Activated CD8-positive, alpha-beta memory T cell treated with anti-CD3 and anti-CD28 coated beads, Interleukin-2, amount 50 U/mL, for 1 hour (primary cell): Measurements from ENCODE around the gene STXBP5.

Experiments
- DNase-seq: peaks from one replicate; pipeline ENCODE4 v3.0.0-alpha.2; 2020; ENCODE audit errors: extremely low read depth

STXBP5 gene

DNA sequence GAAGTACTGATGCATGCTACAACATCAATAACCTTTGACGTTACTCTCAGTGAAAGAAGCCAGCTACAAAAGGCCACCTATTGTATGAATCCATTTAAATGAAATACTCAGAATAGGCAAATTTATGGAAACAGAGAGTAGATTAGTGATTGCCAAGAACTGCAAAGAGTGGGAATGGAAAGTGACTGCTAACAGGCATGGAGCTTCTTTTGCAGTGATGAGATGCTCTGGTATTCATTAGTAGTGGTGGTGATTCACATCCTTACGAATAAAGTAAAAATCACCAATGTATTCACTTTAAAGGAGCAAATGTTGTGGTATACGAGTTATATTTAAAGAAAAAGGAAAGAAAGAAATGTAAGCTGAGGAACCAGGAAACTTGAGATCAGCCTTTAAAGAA is 177.5 kb downstream of the STXBP5 start:
- DNase-seq = no peak

DNA sequence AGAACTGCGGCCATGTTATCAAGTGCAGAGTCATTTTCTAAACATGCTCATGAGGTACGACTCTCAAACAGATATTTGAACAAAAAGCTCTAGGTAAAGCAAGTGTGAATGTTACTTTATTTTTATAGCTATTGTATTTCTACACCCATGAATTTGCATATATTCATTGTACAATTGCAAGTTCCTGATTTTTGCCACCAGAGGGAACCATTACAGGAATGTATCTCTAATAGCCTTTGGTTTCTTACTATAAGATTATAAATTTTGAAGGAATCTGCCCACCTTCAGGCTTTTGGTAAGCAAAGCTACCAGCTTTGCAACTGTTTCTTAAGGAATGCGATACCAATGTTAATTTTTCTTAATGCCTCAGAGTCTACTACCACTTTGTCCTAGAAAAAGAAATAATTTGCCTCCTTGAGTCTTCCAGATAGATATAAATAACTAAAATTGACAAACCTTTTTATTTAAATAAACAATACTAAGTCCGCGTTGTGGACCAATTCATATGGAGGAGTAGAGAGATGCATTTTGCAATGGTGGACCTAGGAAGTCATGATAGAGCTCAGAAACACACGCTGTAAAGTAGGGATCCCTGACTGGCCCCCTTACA is 178.8 kb downstream of the STXBP5 start:
- no peak for DNase-seq

DNA sequence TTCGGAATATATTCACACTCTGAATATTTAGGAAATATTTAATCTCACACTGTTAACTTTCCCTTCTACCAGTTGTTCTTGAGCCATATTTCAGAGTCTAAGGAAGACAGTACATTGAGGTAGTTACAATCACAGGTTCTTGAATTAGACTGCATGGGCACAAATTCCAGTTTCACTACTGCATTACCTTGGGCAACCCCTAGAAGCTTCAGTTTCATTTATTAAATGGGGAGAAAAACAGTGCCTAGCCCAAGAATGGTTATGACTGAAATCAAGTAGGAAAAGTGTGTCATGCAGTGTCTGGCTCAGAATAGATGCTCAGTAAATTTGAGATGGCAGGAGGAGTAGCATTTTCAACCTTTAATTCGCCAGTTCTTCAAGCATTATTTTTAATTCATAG is 179.8 kb downstream of the STXBP5 start:
- no peak for DNase-seq

DNA sequence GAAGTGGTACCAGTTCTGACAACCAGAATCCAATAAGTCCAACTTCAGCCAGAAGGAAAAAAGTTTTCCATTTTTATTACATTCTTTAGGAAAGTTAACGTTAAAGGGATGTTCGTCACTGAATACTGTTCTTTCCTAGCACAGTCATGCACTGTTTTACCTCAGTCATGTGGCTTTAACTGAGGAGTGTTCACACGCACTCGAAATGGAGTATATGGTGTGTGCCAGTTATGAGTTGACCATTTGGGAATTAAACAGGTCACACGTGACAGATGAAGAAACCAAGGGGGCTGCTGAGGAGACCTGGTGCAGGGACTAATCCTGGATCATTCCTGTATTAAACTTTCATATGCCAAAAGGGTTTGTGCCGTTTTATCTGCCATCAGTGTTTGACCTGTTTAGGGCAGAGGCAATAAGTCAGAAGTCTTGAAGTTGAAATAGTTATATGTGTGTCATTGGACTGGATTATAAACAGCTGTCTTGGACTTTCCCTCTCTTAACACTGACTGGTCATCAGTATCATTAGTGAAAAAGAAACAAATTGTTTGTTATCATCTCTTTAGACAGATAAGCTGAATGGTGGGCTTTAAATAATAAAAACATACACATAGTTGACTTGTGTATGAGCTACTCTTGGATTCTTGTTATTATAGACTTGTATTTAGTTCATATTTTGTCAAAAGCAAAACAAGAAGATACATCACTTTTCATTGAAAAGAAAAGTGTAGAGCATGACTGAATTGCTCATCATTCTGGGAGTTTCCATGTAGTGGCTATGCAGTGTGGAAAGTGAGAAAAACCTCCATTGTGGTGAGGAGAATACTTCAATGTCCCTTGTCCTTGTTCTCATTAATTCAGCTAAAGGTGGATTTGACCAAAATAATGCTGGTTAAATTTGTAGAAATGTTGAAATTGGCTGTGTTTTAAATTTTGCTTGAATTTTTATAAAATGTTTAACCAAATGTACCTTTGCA is 180.8 kb downstream of the STXBP5 start:
- no peak for DNase-seq

DNA sequence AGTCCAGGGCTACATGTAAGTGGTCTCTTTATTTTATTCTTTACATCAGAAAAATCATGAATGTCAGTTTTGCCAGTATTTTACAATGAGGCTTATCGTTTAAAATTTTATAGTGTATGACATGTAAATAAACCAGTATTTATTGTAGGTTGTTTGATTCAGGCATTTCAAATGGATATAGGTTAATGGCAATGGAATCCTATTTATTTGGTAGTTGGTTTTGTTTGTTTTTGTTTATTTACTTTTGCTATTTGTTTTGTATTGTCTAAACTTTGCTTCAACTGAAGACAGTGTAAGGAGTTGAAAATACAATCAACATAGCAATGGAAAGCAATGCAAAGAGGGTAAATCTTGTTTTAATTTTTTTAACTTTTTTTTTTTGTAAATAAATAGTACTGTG is 185.2 kb downstream of the STXBP5 start:
- DNase-seq = no peak

DNA sequence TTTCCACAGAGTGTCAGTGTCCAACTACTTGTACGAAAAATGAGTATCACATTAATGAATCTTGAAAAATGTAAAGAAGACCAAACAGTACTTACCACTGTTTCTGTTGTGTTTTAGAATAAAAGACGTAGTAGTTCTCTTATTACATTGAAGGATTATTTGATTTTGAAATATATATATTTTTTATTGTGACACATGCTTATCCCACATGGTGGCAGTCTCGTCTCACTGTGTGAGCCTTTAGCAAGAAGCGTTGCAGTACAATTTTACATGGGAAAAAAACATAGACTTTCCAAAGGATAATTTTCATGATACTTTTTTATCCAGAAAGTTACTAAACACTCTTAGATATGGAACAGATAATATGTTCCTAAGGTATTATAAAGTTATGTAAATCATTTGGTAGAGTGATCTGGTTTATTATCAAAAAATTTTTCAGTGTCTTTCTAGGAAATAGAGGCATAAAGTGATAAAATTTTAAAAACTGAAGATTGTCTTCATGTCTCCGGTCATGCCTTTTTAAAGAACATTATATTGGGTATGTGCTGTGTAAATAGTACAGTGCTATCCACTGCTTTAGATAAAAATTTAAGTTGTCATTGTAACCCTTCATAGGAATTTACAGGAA is 186.8 kb downstream of the STXBP5 start:
- no peak for DNase-seq

DNA sequence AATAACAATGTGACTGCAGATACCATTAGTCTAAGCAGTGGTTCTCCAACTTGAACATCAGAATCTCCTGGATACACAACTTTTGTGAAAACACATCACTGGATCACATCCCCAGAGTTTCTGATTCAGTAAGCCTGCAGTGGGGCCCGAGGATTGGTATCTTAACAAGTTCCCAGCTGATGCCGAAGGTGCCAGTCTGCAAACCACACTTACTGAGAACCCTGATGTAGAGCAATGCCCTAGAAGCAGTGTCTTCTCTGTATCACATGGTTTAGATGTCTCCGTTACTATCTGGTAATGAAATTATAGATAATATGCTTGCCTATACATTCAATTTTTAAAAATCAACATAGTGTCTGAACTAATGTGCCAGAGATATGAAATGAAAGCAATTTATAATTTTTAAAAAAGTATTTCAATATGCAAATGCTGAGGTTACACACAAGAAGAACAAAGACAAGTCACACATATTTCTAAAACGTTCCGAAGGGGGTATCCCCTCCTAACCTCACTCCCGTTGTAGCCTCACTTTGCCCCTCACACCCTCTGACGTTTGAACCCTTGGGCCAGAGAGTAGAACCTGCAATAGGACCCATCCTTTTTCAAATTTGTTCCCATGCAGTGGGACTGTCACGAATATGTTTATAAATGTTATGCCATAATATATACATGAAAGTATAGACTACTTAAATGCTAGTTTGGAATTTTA is 188.9 kb downstream of the STXBP5 start:
- no peak for DNase-seq

DNA sequence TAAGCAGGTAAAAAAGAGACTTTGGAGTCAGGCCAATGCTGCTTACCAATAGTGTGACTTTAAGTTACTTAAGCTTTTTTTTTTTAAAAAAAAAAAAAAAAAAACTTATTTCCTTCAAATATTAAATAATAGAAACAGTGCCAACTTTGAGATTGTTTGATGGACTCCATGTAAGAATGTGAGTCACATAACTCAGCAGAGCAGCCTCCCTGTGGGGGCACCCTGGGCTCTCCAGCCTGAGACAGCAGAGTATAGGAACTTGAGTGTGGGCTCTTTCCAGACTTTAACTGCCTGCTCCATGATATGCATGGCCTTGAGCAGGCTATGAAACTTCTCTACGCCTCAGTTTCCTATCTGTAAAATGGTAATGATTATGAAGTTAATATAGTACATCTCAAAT is 190.9 kb downstream of the STXBP5 start:
- no peak for DNase-seq

DNA sequence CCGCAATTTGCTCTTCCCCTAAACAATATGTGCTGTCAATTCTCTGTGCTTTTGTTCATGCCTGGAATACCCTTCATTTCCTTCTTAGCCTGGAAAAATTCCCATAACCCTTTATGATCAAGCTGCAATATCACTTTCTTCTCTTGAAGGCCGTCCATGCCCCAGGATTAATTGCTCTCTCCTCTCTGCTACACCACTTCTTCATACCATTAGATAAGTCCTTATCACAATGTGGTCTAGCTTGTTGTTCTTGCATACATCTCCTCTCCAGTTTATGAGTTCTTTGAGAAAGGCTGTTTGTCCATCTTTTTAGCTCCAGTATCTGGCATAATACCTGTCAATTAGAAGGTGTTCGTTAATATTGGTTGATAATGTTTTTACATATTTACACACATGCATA is 193.1 kb downstream of the STXBP5 start:
- DNase-seq = no peak

DNA sequence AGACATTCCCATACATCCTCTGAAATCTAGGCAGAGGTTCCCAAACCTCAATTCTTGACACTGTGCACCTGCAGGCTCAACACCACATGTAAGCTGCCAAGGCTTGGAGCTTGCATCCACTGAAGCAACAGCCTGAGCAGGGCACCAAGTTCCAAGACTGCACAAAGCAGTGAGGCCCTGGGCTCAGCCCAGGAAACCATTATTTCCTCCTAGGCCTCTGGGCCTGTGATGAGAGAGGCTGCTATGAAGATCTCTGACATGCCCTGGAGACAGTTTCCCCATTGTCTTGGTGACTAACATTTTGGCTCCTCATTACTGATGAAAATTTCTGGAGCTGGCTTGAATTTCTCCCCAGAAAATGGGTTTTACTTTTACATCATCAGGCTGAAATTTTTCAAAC is 196.8 kb downstream of the STXBP5 start:
- DNase-seq = no peak

DNA sequence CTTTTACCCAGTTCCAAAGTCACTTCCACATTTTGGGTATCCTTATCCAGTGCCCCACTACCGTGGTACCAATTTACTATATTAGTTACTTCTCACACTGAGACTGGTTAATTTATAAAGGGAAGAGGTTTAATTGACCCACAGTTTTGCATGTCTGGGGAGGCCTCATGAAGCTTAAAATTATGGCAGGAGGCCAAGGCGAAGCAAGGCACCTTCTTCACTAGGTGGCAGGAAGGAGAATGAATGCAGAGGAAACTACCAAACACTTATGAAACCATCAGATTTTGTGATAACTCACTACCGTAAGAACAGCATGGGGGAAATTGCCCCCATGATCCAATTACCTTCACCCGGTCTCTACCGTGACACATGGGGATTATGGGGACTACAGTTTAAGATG is 197.6 kb downstream of the STXBP5 start:
- DNase-seq = no peak

DNA sequence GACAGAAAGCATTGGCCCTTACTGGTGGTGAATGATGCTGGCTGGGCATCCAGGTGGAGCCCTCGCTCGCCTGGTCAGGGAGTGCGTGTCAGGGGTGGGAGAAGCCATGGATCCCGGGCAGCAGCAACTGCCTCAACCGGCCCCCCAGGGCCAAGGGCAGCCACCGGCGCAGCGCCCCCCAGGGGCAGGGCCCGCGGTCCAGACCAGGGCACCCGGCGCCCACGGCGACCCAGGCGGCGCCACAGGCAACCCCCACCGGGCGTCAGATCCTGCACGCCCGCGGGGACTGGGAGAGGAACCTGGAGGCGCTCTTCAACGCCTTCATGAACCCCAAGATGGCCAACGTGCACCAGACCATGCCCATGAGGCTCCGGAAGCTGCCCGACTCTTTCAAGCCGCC is 202.6 kb downstream of the STXBP5 start:
- DNase-seq = no peak

DNA sequence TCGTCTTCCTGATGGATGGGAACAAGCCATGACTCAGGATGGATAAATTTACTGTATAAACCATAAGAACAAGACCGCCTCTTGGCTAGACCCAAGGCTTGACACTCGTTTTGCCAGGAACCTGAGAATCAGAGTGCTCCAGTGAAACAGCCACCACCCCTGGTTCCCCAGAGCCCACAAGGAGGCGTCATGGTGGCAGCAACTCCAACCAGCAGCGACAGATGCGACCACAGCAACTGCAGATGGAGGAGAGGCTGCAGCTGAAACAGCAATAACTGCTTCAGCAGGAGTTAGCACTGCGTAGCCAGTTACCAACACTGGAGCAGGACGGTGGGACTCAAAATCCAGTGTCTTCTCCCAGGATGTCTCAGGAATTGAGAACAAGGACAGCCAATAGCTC is 203.4 kb downstream of the STXBP5 start:
- DNase-seq = no peak

DNA sequence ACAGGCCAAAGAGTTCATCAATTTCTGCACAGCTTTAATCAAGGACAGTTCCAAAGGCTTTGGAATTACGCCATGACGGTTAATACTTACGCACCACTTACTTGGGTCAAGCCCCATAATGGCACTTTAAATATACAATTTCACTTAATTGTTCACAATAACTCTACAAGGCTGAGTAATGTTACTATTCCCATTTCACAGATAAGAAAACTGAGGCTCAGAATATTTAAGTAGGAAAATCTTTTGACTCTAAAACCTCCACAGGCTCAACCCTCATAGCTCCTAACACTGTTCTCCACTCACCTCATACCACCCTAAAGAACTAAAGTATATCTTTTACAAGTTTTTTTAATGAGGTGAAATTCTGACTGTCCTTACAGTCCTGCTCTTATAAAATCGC is 212.4 kb downstream of the STXBP5 start:
- DNase-seq = no peak

DNA sequence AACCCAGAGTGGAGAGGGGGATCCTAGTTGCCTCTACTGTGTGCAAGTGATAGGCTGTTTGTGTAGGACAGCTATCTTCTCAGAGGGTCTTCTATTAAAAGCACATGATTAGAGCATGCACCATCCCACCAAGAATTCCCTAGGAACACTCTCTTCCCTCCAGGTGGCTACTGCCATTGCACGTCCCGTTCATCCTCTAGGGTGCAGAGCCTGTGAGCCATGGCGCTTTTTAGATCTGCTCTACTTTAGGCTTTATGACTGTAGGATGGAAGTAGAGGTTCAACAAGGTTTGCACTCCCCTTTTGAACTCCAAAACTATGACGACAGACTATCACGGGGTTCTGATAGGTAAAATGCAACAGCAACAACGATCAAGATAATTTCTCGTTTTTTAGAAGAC is 213.7 kb downstream of the STXBP5 start:
- DNase-seq = no peak

DNA sequence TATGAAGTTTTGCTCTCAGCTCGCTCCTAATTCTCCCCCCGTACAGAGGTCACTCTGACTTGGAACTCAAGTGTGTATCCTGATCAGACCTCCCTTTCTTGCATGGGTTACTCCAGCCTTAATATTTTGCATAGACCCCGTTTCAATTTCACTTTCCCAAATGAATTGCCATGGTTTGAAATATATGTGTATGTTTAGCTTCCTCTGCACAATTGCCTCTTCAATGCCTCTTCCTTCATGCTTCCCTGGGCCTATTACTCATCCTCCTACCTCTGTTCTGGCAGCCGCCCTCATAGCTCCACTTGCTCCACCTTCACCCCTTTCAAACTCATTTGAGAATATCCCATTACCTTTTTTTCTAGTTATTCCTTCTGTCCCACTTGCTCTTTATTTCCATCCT is 214.3 kb downstream of the STXBP5 start:
- DNase-seq = no peak

DNA sequence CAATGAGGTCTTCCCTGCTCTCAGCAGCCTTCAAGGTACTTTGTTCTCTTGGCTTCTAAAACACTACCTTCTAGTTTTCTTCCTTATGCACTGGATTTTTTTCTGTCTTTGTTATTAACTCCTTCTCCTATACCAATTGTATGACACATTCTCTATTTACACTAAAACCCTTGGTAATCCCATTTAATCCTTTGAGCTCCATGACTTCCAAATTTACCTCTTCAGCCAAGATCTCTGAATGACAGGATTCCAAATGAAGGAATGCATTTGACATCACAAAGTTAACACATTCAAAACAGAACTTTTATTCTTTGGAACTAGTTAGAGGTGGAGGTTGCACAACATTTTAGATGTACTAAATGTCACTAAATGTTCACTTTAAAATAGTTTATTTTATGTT is 217.7 kb downstream of the STXBP5 start:
- no peak for DNase-seq

DNA sequence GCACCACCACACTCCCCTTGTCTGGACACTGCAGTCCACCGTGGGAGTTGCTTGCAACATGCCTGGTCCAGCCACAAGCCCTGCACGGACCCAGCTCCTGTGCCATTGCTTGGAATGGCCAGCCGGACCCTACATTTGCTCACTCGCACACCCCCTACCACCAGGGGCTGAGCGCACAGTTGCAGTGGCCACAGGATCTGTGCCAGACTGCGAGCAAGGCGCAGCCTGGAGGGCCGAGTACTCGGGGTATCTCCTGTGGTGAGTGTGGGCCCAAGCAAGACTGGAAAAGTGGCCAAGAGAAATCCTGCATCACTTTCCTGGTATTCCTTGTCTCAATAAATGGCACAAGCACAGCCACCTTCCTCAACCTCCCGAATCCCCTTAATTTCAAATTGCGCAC is 218.9 kb downstream of the STXBP5 start:
- no peak for DNase-seq

DNA sequence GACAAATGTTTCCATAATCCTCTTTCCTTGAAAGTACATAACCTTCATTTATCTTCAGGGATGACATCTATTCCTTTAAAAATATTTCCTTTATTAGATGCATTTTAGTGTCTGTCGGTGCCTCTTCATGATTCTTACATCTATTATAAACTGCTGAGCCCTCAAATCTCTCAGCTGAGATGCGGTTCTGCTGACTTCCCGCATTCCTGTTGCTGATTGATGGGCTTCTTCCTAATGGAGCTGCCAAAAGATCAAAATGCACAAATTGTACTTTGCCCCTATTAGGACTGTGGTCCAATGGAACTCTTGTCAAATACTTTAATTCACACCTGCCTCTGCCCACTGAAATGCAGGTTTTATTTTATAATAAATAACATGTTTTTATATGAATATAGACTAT is 225.6 kb downstream of the STXBP5 start:
- DNase-seq = no peak

DNA sequence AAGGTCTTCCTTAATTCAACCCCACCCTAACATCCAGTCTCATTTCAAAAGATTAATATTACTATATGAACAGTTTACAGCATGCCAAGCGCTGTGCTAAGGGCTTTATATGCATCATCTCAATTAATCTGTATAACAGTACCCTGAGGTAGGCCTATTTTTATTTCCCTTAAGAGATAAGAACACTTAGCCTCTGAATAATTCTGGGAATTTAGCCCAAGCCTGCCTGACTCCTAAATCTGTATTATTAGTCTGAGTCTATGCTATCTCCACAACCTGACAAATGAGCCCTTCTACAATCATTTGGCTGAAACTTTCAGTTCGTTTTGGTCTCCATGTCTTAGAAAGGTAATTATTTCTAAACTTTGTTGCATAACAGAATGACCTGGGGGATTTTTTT is 226.6 kb downstream of the STXBP5 start:
- DNase-seq = no peak

DNA sequence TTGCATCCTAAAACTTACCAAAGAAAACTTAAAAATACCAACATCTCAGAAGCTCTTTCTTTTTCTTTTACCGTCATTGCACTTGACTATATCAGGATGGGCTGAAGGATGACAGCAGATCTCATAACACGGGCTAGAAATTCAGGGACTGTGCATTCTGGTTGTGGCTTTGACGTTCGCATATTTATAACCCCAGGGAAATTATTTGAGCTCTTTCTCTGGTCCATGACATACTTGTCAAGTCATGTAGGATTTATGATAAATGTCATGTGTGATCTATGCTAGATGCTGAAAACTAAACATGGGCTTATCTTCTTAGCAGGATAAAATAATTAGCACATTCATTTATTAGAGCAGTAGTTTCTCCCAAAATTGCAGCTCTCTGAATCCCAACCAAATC is 229.9 kb downstream of the STXBP5 start:
- no peak for DNase-seq

DNA sequence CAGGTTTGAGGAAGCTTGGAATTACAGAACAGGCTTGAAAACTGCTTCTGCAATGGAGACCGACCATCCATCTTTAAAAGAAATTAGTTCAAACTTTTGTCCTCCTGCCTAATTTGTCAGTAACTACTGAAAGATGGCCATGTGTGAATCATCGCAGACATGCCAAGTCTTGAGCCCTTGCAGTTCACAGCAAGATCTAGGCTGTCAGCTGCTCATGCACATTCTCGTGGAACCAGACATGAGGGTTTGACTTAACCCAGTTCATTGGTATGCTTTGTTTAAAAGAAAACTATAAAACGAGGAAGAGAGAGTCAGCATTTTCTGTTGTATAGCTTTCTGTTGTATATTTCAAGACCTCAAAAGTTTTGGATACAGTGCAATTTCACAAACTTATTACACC is 230.3 kb downstream of the STXBP5 start:
- no peak for DNase-seq
